ENCODE data around the gene TMEM101.
"Not testable (repeated sequence)": the region's sequence is repeated elsewhere in the genome, so short reads cannot be mapped to it uniquely, and the experiment has no call there.

The TMEM101 gene

GRCh38 chr17:44023545-44024270, 8.9 kb upstream of the TMEM101 start:
- FAIRE-seq: no peak

GRCh38 chr17:44022246-44022645, 7.5 kb upstream of the TMEM101 start:
- no peak for FAIRE-seq

GRCh38 chr17:44021227-44021626, 6.5 kb upstream of the TMEM101 start:
- FAIRE-seq: not testable (repeated sequence)

- no peak for FAIRE-seq
Observed at GRCh38 chr17:44014133-44014436, 678 bp downstream of the TMEM101 start.

- FAIRE-seq: no peak
Observed at GRCh38 chr17:44012874-44013273, 1.9 kb downstream of the TMEM101 start.

GRCh38 chr17:44012391-44012790, 2.4 kb downstream of the TMEM101 start:
- no peak for FAIRE-seq

- FAIRE-seq: no peak
Observed at GRCh38 chr17:44011876-44012275, 2.9 kb downstream of the TMEM101 start.

GRCh38 chr17:44010966-44011647, 3.7 kb downstream of the TMEM101 start:
- FAIRE-seq: no peak

GRCh38 chr17:44008205-44008909, 6.4 kb downstream of the TMEM101 start:
- FAIRE-seq: no peak

GRCh38 chr17:44007346-44008204, 7.2 kb downstream of the TMEM101 start:
- FAIRE-seq: no peak

GRCh38 chr17:44006598-44007345, 8.0 kb downstream of the TMEM101 start:
- FAIRE-seq: peak; percentile 93

GRCh38 chr17:44006272-44006597, 8.5 kb downstream of the TMEM101 start:
- FAIRE-seq: no peak

- no peak for FAIRE-seq
Observed at GRCh38 chr17:44005527-44006271, 9.1 kb downstream of the TMEM101 start.

- FAIRE-seq: no peak
Observed at GRCh38 chr17:44004761-44005526, 9.8 kb downstream of the TMEM101 start.

GRCh38 chr17:44004077-44004760, 10.5 kb downstream of the TMEM101 start, which contains the start of gene NAGS:
Gene NAGS (plus strand): TSS chr17:44004622. CDS start chr17:44004664, 42 bp downstream.
- no peak for FAIRE-seq

- no peak for FAIRE-seq
Observed at GRCh38 chr17:44002141-44002848, 12.5 kb downstream of the TMEM101 start.

- no peak for FAIRE-seq
Observed at GRCh38 chr17:44001461-44001920, 13.3 kb downstream of the TMEM101 start.

GRCh38 chr17:44000871-44001460, 13.8 kb downstream of the TMEM101 start:
- FAIRE-seq: no peak

All from G401.6 (cell line).